GM18517 (cell line): Measurements from ENCODE around the gene ZNF830.
"Not testable (repeated sequence)": the region's sequence is repeated elsewhere in the genome, so short reads cannot be mapped to it uniquely, and the experiment has no call there.

Experiments
- ATAC-seq: cut with Tn5 transposase; IDR thresholded peaks from one replicate; pipeline ENCODE4 v1.9.1; 2021; ENCODE audit warnings: mild to moderate bottlenecking, moderate library complexity; ENCODE audit not compliant: unreplicated experiment

Gene ZNF830

GRCh38 chr17:34961093-34961911 is at the start of gene ZNF830, which contains the start of gene CCT6B:
ZNF830 (plus strand) TSS chr17:34961540; CDS start chr17:34961567, 27 bp downstream.
CCT6B (minus strand) TSS chr17:34961460; CDS start chr17:34961393, 67 bp downstream.
- ATAC-seq = peak; percentile 92

DNA sequence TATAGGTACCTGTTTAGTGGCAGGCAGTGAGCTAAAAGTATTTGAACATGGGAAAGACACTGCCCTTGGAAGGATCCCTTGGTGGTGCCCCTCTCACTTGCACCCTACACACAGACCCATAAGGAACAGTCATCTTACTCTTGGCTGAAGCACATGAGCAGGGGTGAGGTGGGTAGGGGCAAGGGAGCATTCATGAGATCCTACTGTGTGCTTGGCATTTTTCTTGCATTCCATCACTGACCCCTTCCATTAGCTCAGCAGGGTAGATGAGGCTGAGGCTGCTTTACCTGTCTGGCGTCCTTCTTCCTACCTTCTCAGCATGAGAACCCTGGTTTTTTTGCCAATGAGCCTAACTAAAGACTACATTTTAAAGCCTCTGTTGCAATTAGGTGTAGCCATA is 48.3 kb upstream of the ZNF830 start:
- ATAC-seq = no peak

- no peak for ATAC-seq
Measured at GRCh38 chr17:34916120-34916519, 45.2 kb upstream of the ZNF830 start.

DNA sequence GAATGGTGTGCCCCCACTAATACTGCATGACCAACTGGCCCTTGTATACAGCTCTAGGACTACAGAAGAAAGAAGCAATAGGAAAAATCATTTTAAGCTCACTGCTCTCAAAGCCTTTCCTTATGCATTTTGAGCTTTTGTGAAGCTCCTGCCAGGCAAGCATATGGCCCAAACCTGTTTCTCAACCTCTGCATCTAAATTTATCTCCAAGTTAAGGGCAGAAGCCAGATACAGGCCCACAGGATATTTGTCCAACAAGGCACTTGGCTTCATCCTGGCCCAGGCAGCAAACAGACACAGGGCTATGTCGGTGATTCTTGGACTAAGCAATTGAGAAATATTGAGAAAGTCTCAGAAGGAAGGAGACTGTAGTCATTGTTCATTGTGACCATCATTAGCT is 44.0 kb upstream of the ZNF830 start:
- ATAC-seq = no peak

GRCh38 chr17:34920676-34921075 is 40.7 kb upstream of the ZNF830 start:
- no peak for ATAC-seq

GRCh38 chr17:34926661-34927060 is 34.7 kb upstream of the ZNF830 start:
- ATAC-seq = no peak

GRCh38 chr17:34930283-34930682 is 31.1 kb upstream of the ZNF830 start:
- no peak for ATAC-seq

DNA sequence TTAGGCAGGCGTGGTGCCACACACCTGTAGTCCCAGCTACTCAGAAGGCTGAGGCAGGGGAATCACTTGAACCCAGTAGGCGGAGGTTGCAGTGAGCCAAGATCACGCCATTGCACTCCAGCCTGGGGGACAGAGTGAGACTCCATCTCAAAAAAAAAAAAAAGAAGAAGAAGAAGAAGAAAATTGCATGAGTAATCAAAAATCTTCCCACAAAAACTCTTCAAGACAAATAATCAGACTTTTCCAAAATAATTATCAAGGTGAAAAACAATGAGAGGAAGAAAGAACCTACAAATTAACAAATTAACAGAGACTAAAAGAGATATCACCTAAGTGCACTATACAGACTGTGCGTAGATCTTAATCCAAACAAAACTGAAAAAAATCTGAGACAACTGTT is 10.6 kb upstream of the ZNF830 start:
- not testable (repeated sequence) for ATAC-seq

GRCh38 chr17:34958438-34958837 is 2.9 kb upstream of the ZNF830 start:
- no peak for ATAC-seq

DNA sequence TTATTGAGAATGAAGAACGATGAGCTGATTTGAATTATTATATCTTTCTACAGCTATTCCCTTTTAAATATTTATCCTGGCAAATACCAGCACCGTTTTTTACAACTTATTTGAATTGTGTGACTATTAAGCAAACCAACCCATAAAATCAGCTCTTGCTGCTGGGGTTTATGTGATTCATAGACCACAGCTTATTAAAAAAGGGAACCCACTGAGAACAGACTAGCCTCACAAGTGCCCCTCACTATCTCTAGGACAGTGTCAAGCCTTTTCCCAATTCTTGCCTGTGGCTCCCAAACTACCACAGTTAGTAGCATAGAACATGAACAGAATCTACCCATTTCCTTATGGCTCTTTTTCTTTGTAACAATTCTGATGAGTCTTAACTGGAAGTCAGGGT is 12.8 kb downstream of the ZNF830 start:
- ATAC-seq = no peak

DNA sequence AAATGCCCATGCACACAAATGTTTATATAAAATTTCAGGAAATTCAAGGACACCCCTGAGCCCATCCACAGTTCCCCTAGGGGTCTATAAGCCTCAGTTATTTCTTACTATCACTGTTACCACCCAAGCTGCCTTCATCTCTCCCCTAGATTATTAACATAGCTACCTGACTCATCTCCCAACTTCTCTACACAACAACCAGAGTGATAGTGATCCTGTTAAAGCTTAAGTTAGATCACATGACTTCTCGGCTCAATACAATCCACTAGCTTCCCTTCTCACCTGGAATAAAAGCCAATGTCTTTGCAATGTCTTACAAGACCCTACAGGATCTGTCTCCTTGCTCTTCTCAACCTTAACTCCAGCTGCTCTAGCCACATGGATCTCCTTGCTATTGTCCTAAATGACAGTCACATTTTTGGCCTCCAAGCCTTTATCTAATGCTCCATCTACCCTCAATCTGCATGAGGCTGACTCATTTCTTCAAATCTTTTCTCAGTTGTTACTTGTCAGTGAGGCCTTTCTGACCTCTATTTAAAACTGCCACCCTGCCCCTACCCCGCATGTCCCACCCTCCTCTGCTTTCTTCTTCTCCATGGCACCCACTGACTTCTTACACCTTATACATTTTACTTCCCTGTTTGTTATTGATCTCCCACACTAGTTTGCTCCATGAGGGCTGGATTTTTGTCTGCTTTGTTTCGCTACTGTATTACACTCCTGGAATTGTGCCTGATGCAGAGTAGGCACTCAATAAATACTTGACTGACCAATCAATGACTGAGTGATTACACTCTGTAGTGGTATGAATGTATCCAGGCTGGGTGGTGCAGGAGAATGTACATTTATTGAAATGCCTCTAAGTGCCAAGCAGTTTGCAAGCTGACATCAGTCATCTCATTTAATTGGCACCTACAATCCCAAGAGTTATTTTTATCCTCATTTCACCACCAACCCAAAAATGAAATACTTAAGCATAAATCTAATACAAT is 13.8 kb downstream of the ZNF830 start:
- ATAC-seq = no peak

GRCh38 chr17:34979153-34979552 is 17.8 kb downstream of the ZNF830 start:
- no peak for ATAC-seq

GRCh38 chr17:34979650-34980352 is 18.5 kb downstream of the ZNF830 start:
- ATAC-seq = no peak

GRCh38 chr17:34980353-34980680 is 19.0 kb downstream of the ZNF830 start, which contains the start of gene LIG3:
LIG3 (plus strand) TSS chr17:34980512; CDS start chr17:34983006, 2,494 bp downstream.
- peak; percentile 72 for ATAC-seq

DNA sequence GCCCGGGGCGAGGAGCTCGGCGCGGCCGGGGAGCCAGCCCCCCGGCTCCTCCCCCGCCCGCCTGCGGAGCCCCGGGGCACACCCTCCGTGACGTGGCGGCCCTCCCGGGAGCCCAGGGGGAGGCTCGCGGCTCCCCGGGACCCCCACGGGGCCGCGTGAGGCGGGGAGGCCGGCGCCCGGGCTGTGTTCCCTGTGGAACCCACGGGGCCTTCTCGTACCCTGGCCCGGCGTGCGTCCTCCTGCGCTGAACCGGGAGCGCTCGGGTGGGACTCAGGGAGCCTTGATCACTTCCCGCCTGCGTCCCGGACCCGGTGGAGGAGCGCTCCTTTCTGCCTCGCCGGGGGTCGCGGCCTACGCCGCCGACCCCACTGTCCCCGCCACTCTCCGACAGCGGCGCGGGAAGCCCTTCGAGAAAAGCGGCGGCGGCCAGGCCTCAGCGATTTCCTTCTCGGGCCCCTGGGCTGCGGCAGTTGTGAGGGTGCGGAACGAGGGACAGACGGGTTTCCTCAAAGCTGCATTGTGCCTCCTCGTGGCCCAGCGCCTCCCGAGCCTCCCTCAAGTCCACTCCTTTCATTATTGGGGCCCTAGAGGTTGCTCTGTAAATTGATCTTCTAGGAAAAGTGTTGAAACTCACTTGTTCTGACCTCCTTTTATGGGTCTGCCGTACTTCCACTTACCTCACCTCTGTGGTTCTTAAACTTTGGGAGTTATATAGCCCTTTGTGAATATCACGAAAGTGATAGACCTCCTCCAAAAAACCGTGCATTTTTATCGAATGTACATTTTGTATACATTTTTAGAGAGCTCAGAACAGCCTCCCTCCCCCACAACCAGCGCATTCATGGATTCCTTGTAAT is 19.6 kb downstream of the ZNF830 start:
- ATAC-seq = peak; percentile 73

- no peak for ATAC-seq
Measured at GRCh38 chr17:34981538-34982241, 20.4 kb downstream of the ZNF830 start.

DNA sequence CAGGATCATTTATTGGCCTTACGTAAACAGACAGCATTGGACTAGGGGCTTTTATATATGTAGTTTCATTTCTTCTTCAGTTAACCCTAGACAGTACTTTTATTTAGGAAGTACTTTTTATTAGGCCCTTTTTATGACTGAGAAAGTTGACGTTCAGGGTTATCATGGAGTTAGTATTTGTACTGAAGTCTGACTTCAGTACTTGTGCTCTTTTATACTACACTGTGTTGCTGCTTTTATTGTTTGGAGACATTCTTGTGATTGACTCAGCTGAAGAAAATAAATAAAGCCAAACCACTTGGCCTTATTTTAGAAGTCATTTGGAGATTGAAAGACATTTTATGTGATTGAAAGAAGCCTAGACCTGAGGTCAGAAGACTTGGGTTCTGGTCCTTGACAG is 25.9 kb downstream of the ZNF830 start:
- no peak for ATAC-seq

DNA sequence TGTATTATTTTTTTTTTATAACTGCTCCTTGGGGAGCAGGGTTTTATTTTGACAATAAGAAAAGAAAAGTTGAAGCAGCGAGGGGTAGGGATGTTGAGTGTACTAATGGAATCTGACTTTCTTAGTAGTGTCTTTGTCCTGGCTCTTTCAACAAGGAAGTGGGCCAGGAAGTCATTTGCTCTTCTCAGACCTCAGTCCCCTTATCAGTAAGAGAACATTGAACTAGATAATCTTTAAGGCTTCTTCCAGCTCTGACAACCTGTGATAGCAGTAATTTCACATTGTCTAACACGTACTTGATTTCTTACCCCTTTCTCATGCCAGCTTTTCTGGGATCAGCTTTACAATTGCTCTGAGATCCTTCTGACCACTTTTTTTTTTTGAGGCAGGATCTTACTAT is 27.3 kb downstream of the ZNF830 start:
- ATAC-seq = no peak

- ATAC-seq = no peak
Measured at GRCh38 chr17:34989473-34989872, 28.1 kb downstream of the ZNF830 start.
